ENCODE measurements around the gene SFTA2.
"Not testable (repeated sequence)": the region's sequence is repeated elsewhere in the genome, so short reads cannot be mapped to it uniquely, and the experiment has no call there.

Gene SFTA2

DNA sequence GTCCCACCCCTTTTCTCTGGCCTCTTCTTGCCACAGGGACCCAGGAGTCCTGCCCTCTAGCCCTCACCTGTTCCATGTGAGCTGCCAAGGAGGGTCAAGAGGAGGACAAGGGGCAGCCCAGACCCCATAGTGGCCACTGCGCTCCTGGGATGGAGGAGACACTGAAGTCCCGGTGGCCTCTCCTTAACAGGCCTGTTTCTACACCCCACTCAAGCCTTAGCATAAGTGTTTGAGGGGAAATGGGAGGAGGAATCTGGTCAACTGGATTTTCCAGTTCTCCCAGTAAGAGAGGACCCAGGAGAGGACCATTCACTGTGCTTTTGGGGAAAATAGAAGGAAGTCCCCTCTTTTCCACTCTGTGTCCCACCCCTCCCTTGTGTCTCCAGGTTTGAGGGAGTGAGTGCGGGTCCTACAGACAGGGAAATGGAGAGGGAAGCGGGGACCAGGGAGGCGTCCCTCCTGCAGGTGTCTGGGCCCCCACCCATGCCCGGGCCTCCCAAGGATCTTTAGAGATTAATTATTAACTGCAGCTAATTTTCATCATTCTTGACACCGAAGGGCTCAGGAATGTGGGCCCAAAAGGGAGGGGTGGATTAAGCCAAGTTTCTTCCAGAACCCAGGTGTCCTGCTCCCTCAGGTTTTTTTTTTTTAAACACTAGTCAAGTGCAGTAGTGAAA lies at the start of gene SFTA2:
TSS of gene SFTA2 (minus strand) at position 202 of the 677 bp plus-strand sequence. CDS start at position 128, 74 bp downstream.
- H3K9ac ChIP-seq (ENCODE audit: insufficient read length, low read depth): no peak within 1 kb of the TSS
- peaks cover 16% of the 10 kb centered on the region for H3K36me3 ChIP-seq (ENCODE audit: insufficient read depth, insufficient read length, low read length)
- H3K4me1 ChIP-seq (ENCODE audit: insufficient read depth, insufficient read length): no peaks in the 10 kb centered on the region
- no peaks in the 10 kb centered on the region for H3K27me3 ChIP-seq (ENCODE audit: insufficient read depth, insufficient read length)
- no peak for TF ChIP-seq YY1 (IDR thresholded peaks at IDR 0.05; ENCODE audit: insufficient read depth, insufficient read length)
- TF ChIP-seq ZNF274 (IDR thresholded peaks at IDR 0.05; ENCODE audit: low read depth, low read length): no peak
- TF ChIP-seq SUZ12 (IDR thresholded peaks at IDR 0.05; ENCODE audit: extremely low read depth, insufficient read depth, insufficient read length): no peak
- no peak within 1 kb of the TSS for H3K4me3 ChIP-seq (ENCODE audit: insufficient read length, low read depth)
- peaks cover 19% of the 10 kb centered on the region; the same call in 1 of the 2 replicates for H3K9me3 ChIP-seq (ENCODE audit: insufficient read depth, low read length)
- DNase-seq (ENCODE audit: low read depth, low spot score): no peak

DNA sequence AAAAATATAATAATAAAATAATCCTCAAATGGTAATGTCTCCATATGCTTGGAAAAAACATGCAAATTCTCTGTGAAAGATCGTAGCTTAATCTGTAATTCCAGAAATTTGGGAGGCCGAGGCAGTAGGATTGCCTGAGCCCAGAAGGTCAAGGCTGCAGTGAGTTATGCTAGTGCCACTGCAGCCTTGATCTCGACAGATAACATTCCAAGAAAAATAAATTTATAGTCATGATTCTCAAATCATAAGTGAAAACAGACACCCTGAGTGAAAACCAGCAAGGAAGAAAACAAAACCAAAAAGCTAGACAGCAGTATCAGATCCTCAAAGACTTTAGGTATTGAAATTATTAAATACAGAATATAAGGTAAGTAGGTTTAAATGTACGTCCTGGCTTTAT lies 47.7 kb upstream of the SFTA2 start:
- no peaks in the 10 kb centered on the region for H3K9me3 ChIP-seq (ENCODE audit: insufficient read depth, low read length)
- H3K4me3 ChIP-seq (ENCODE audit: insufficient read length, low read depth): no peak overlapping the region
- H3K4me1 ChIP-seq (ENCODE audit: insufficient read depth, insufficient read length): peaks cover 5% of the 10 kb centered on the region
- no peaks in the 10 kb centered on the region for H3K36me3 ChIP-seq (ENCODE audit: insufficient read depth, insufficient read length, low read length)
- H3K27me3 ChIP-seq (ENCODE audit: insufficient read depth, insufficient read length): no peaks in the 10 kb centered on the region
- no peak for DNase-seq (ENCODE audit: low read depth, low spot score)
- TF ChIP-seq ZNF274 (IDR thresholded peaks at IDR 0.05; ENCODE audit: low read depth, low read length): no peak
- TF ChIP-seq YY1 (IDR thresholded peaks at IDR 0.05; ENCODE audit: insufficient read depth, insufficient read length): no peak
- TF ChIP-seq SUZ12 (IDR thresholded peaks at IDR 0.05; ENCODE audit: extremely low read depth, insufficient read depth, insufficient read length): no peak
- H3K9ac ChIP-seq (ENCODE audit: insufficient read length, low read depth): no peak overlapping the region

DNA sequence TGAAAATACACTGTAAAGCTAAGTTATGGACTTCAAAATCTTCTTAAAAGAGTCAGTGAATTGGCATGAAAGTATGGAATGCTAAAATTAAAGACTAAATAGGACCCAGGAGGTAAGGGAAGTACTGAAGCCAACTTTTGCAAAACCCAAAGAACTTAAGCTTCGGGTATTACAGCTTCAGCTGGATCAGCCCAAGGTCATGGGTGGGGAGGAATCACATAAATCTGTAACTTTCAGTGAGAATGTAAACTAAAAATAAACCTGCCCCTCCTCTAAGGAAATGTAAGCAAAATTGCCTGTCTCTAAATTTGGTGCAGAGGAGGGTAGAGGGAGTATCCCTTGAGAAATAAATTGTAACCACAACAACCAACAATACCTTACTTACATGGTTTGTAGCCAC lies 47.2 kb upstream of the SFTA2 start:
- Histone ChIP-seq H3K27me3 (ENCODE audit: insufficient read depth, insufficient read length) (no peaks in the 10 kb centered on the region), H3K4me1 (ENCODE audit: insufficient read depth, insufficient read length) (peaks cover 5% of the 10 kb centered on the region), H3K9me3 (ENCODE audit: insufficient read depth, low read length) (no peaks in the 10 kb centered on the region), H3K4me3 (ENCODE audit: insufficient read length, low read depth) (no peak overlapping the region), H3K36me3 (ENCODE audit: insufficient read depth, insufficient read length, low read length) (no peaks in the 10 kb centered on the region), H3K9ac (ENCODE audit: insufficient read length, low read depth) (no peak overlapping the region)
- TF ChIP-seq SUZ12 (IDR thresholded peaks at IDR 0.05; ENCODE audit: extremely low read depth, insufficient read depth, insufficient read length) (no peak), ZNF274 (IDR thresholded peaks at IDR 0.05; ENCODE audit: low read depth, low read length) (no peak), YY1 (IDR thresholded peaks at IDR 0.05; ENCODE audit: insufficient read depth, insufficient read length) (no peak)
- DNase-seq (ENCODE audit: low read depth, low spot score): no peak

DNA sequence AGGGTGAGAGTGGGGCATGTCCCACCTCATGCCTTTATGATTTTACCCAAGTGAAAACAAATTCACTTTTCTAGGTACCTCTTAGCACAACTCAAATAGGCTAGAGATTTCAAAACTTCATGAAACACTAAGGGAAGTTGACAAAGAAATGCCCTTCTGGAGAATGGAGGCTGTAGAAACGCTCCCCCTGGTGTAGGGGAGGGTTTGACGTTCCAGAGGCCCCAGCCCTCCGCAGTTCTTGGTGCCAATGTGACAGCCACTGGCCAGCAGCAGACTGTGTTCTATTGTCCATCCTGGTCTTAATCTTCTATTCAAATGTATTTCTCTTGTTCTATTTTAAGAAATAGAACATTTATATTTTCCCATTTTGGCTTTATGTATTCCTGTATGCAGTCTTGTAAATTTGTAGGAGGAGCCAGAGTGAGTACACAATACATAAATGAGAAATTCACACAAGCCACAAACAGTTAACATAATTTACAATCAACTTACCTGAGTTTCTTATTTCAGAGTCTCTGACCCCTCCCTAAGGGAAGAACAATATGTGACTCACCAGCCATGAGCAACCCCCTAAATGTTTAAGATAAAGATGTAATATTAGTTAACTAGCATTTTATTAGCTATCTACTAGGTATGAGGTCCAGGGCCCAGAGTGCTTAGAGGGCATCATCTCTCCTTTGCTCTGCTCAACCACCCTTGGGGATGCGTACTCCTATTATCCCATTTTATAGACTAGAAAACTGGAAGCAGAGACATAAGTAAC lies 42.7 kb upstream of the SFTA2 start:
- peaks cover 5% of the 10 kb centered on the region for H3K4me1 ChIP-seq (ENCODE audit: insufficient read depth, insufficient read length)
- H3K36me3 ChIP-seq (ENCODE audit: insufficient read depth, insufficient read length, low read length): no peaks in the 10 kb centered on the region
- H3K9me3 ChIP-seq (ENCODE audit: insufficient read depth, low read length): no peaks in the 10 kb centered on the region
- H3K9ac ChIP-seq (ENCODE audit: insufficient read length, low read depth): no peak overlapping the region
- H3K4me3 ChIP-seq (ENCODE audit: insufficient read length, low read depth): no peak overlapping the region
- H3K27me3 ChIP-seq (ENCODE audit: insufficient read depth, insufficient read length): no peaks in the 10 kb centered on the region
- no peak for DNase-seq (ENCODE audit: low read depth, low spot score)
- TF ChIP-seq SUZ12 (IDR thresholded peaks at IDR 0.05; ENCODE audit: extremely low read depth, insufficient read depth, insufficient read length) (no peak), YY1 (IDR thresholded peaks at IDR 0.05; ENCODE audit: insufficient read depth, insufficient read length) (no peak), ZNF274 (IDR thresholded peaks at IDR 0.05; ENCODE audit: low read depth, low read length) (no peak)

DNA sequence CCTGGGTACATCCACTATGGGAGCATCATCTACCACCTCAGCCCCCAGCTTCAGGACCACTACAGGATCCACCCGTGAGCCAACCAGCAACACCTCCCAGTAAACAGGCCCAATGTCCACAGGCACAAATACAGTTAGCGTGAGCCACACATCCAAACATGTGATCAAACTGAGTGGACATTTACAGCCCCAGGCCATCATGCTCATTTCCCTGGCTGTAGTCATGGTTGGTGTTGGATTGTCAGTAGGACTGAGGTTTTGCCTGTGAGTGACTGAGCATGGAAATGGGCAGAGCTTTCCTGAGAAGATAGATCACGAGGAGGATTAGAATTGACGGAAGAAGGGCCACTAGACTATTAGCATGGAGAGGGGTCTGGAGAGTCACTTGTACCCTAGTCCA lies 40.8 kb upstream of the SFTA2 start:
- no peak for DNase-seq (ENCODE audit: low read depth, low spot score)
- H3K4me1 ChIP-seq (ENCODE audit: insufficient read depth, insufficient read length): peaks cover 5% of the 10 kb centered on the region
- no peak for TF ChIP-seq ZNF274 (IDR thresholded peaks at IDR 0.05; ENCODE audit: low read depth, low read length)
- no peak for TF ChIP-seq SUZ12 (IDR thresholded peaks at IDR 0.05; ENCODE audit: extremely low read depth, insufficient read depth, insufficient read length)
- TF ChIP-seq YY1 (IDR thresholded peaks at IDR 0.05; ENCODE audit: insufficient read depth, insufficient read length): no peak

DNA sequence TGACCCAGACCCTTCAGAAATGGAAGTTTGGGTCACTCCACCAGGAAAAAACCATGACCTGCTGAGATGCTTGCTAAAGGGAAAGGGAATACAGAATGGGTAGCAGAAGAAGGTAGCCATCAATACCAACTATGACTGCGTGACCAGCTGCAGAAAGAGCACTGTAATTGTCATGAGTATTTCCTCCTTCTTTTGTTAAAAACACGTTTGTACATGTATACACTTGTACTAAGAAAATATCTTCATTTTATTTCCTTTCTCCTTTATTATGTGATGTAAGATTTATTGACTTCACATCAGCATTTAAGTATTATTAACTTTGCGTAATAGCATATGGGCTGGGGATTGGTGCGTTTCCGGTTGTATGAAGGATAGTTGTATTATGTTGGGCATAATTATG lies 39.0 kb upstream of the SFTA2 start:
- Histone ChIP-seq H3K27me3 (ENCODE audit: insufficient read depth, insufficient read length) (no peaks in the 10 kb centered on the region), H3K4me3 (ENCODE audit: insufficient read length, low read depth) (no peak overlapping the region), H3K36me3 (ENCODE audit: insufficient read depth, insufficient read length, low read length) (no peaks in the 10 kb centered on the region), H3K4me1 (ENCODE audit: insufficient read depth, insufficient read length) (peaks cover 1% of the 10 kb centered on the region), H3K9ac (ENCODE audit: insufficient read length, low read depth) (no peak overlapping the region), H3K9me3 (ENCODE audit: insufficient read depth, low read length) (no peaks in the 10 kb centered on the region)
- DNase-seq (ENCODE audit: low read depth, low spot score): no peak
- TF ChIP-seq SUZ12 (IDR thresholded peaks at IDR 0.05; ENCODE audit: extremely low read depth, insufficient read depth, insufficient read length) (no peak), YY1 (IDR thresholded peaks at IDR 0.05; ENCODE audit: insufficient read depth, insufficient read length) (no peak), ZNF274 (IDR thresholded peaks at IDR 0.05; ENCODE audit: low read depth, low read length) (no peak)

More for the DNA sequence above, 40.8 kb upstream of the SFTA2 start:
- no peak overlapping the region for H3K9ac ChIP-seq (ENCODE audit: insufficient read length, low read depth)
- no peaks in the 10 kb centered on the region for H3K27me3 ChIP-seq (ENCODE audit: insufficient read depth, insufficient read length)
- H3K4me3 ChIP-seq (ENCODE audit: insufficient read length, low read depth): no peak overlapping the region
- no peaks in the 10 kb centered on the region for H3K36me3 ChIP-seq (ENCODE audit: insufficient read depth, insufficient read length, low read length)
- H3K9me3 ChIP-seq (ENCODE audit: insufficient read depth, low read length): no peaks in the 10 kb centered on the region

DNA sequence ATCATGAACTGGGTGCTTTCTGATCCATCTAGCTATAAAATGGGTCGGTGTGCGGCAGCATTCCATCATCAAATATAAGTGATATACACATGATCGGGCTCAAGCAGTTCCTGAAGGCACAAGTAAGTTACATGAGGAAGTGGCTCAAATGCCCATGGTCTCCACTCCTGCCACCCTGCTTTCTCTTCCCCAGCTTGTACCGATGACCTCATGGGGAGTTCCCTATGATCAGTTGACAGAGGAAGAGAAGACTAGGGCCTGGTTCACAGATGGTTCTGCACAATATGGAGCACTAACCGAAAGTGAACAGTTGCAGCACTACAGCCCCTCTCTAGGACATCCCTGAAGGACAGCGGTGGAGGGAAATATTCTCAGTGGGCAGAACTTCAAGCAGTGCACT lies 37.2 kb upstream of the SFTA2 start:
- not testable (repeated sequence) for H3K9me3 ChIP-seq (ENCODE audit: insufficient read depth, low read length); H3K4me3 ChIP-seq (ENCODE audit: insufficient read length, low read depth); H3K36me3 ChIP-seq (ENCODE audit: insufficient read depth, insufficient read length, low read length); H3K9ac ChIP-seq (ENCODE audit: insufficient read length, low read depth); H3K27me3 ChIP-seq (ENCODE audit: insufficient read depth, insufficient read length); H3K4me1 ChIP-seq (ENCODE audit: insufficient read depth, insufficient read length); DNase-seq (ENCODE audit: low read depth, low spot score)

All from NT2/D1 (cell line).